Activated CD8-positive, alpha-beta memory T cell treated with anti-CD3 and anti-CD28 coated beads for 24 hours (primary cell): ENCODE data around the gene EGFL8.
A peak's percentile ranks its signal among the peaks of the same experiment; 100 is the strongest.
"Not testable (repeated sequence)": the region's sequence is repeated elsewhere in the genome, so short reads cannot be mapped to it uniquely, and the experiment has no call there.

ENCODE experiments used
- DNase-seq: peaks from one replicate; pipeline ENCODE4 v3.0.0-alpha.2; 2020

Gene EGFL8

GRCh38 chr6:32164295-32164694 is at the start of gene EGFL8:
Gene EGFL8, plus strand, starts transcription at chr6:32164595. Its CDS starts 1,571 bp downstream, at chr6:32166166.
- DNase-seq = no peak

- no peak for DNase-seq
These were observed 49.6 kb upstream of the EGFL8 start for GRCh38 chr6:32114796-32115195.

- DNase-seq = no peak
These were observed 48.8 kb upstream of the EGFL8 start for GRCh38 chr6:32115623-32116022.

- DNase-seq = no peak
These were observed 47.7 kb upstream of the EGFL8 start for GRCh38 chr6:32116674-32117073.

GRCh38 chr6:32117461-32117860 is 46.9 kb upstream of the EGFL8 start:
- no peak for DNase-seq

- DNase-seq = peak; percentile 83
These were observed 45.4 kb upstream of the EGFL8 start for GRCh38 chr6:32118782-32119628.

- DNase-seq = no peak
These were observed 43.8 kb upstream of the EGFL8 start for GRCh38 chr6:32120573-32121059.

- no peak for DNase-seq
These were observed 40.7 kb upstream of the EGFL8 start for GRCh38 chr6:32123681-32124080.

GRCh38 chr6:32126880-32127279 is 37.5 kb upstream of the EGFL8 start:
- no peak for DNase-seq

GRCh38 chr6:32127409-32127716 is 37.0 kb upstream of the EGFL8 start:
- peak; percentile 56 for DNase-seq

- DNase-seq = peak; percentile 93
These were observed 36.4 kb upstream of the EGFL8 start, which contains the start of gene ATF6B for GRCh38 chr6:32127717-32128592. Gene ATF6B, minus strand, starts transcription at chr6:32128246. Its CDS starts 39 bp downstream, at chr6:32128207.

- peak; percentile 56 for DNase-seq
These were observed 35.6 kb upstream of the EGFL8 start for GRCh38 chr6:32128751-32129296.

- DNase-seq = peak; percentile 59
These were observed 34.9 kb upstream of the EGFL8 start for GRCh38 chr6:32129297-32130088.

- DNase-seq = no peak
These were observed 32.9 kb upstream of the EGFL8 start for GRCh38 chr6:32131439-32131948.

GRCh38 chr6:32132110-32132509 is 32.3 kb upstream of the EGFL8 start:
- DNase-seq = no peak

- DNase-seq = no peak
These were observed 30.6 kb upstream of the EGFL8 start for GRCh38 chr6:32133786-32134185.

GRCh38 chr6:32137454-32137853 is 26.9 kb upstream of the EGFL8 start:
- DNase-seq = no peak

- DNase-seq = no peak
These were observed 24.8 kb upstream of the EGFL8 start for GRCh38 chr6:32139590-32139989.

GRCh38 chr6:32140420-32141046 is 23.9 kb upstream of the EGFL8 start:
- no peak for DNase-seq

- DNase-seq = not testable (repeated sequence)
These were observed 20.2 kb upstream of the EGFL8 start for GRCh38 chr6:32144238-32144637.

- DNase-seq = no peak
These were observed 18.1 kb upstream of the EGFL8 start for GRCh38 chr6:32146287-32146686.

- DNase-seq = no peak
These were observed 17.7 kb upstream of the EGFL8 start for GRCh38 chr6:32146687-32147086.
